GM12891 (cell line): ENCODE results near the gene CUL1.

Source experiments
- POLR2A ChIP-seq: IDR thresholded peaks from 2 replicates; pipeline ENCODE4 v1.6.1; 2011; ENCODE audit warnings: low read depth, low read length, control low read depth
- TAF1 ChIP-seq: IDR thresholded peaks from 2 replicates; pipeline ENCODE4 v1.6.1; 2011; ENCODE audit warnings: low read depth, low read length, control low read depth

- TF ChIP-seq TAF1 (no peak), POLR2A (no peak)
These were observed 12.7 kb downstream of the CUL1 start for GRCh38 chr7:148711191-148712102.
